ENCODE results near the gene INSC. TPM values are rescaled to one million over a fixed set of nuclear protein-coding genes. Genes with fewer than 3 reads are reported as not detected.

The INSC gene
- total RNA-seq, 6 experiments from 2014 or later: 0.15 to 0.44 (median 0.43) TPM; not detected in 3

GRCh38 chr11:15266999-15267398 lies 152.3 kb downstream of the INSC start:
- TF ChIP-seq CTCF (IDR thresholded peaks at IDR 0.05): no peak
- TF ChIP-seq POLR2A (IDR thresholded peaks at IDR 0.05): no peak
- ATAC-seq (no peak), DNase-seq (no peak)
- WGBS (ENCODE audit: insufficient coverage, low coverage, low lambda C conversion rate, missing lambda C conversion rate): 77% methylated on average over 1 of the region's 1 CpG
- intact Hi-C loops (cut with DNase I): no loop called here
- Histone ChIP-seq H3K9me3 (no peaks in the 10 kb centered on the region), H3K27me3 (no peaks in the 10 kb centered on the region), H3K4me3 (no peak overlapping the region), H3K27ac (no peak overlapping the region), H3K36me3 (no peaks in the 10 kb centered on the region), H3K4me1 (no peaks in the 10 kb centered on the region)

GRCh38 chr11:15268598-15268997 lies 153.9 kb downstream of the INSC start:
- Histone ChIP-seq H3K36me3 (no peaks in the 10 kb centered on the region), H3K27me3 (no peaks in the 10 kb centered on the region), H3K27ac (no peak overlapping the region), H3K9me3 (no peaks in the 10 kb centered on the region), H3K4me1 (no peaks in the 10 kb centered on the region), H3K4me3 (no peak overlapping the region)
- ATAC-seq (no peak), DNase-seq (no peak)
- TF ChIP-seq CTCF (IDR thresholded peaks at IDR 0.05): no peak
- TF ChIP-seq POLR2A (IDR thresholded peaks at IDR 0.05): no peak
- intact Hi-C loops (cut with DNase I): no loop called here

- H3K4me1 ChIP-seq: no peaks in the 10 kb centered on the region
- WGBS (ENCODE audit: insufficient coverage, low coverage, low lambda C conversion rate, missing lambda C conversion rate): 45% methylated on average over 2 of the region's 2 CpGs
Measured at GRCh38 chr11:15275141-15275540, 160.4 kb downstream of the INSC start.

GRCh38 chr11:15276621-15277020 lies 161.9 kb downstream of the INSC start:
- ATAC-seq (no peak), DNase-seq (no peak)
- H3K27me3 ChIP-seq: no peaks in the 10 kb centered on the region
- no peaks in the 10 kb centered on the region for H3K36me3 ChIP-seq
- H3K4me1 ChIP-seq: no peaks in the 10 kb centered on the region
- H3K27ac ChIP-seq: no peak overlapping the region
- H3K4me3 ChIP-seq: no peak overlapping the region
- 28% methylated on average over 3 of the region's 3 CpGs for WGBS (ENCODE audit: insufficient coverage, low coverage, low lambda C conversion rate, missing lambda C conversion rate)
- H3K9me3 ChIP-seq: no peaks in the 10 kb centered on the region
- intact Hi-C loops (cut with DNase I): no loop called here
- TF ChIP-seq CTCF (IDR thresholded peaks at IDR 0.05): peak in 3 of 4 donors; percentile 15 to 24 (median 22)
- no peak for TF ChIP-seq POLR2A (IDR thresholded peaks at IDR 0.05)

More at GRCh38 chr11:15275141-15275540, 160.4 kb downstream of the INSC start:
- DNase-seq: no peak
- no peaks in the 10 kb centered on the region for H3K27me3 ChIP-seq
- no peak for ATAC-seq
- no peaks in the 10 kb centered on the region for H3K36me3 ChIP-seq
- intact Hi-C loops (cut with DNase I): no loop called here
- H3K27ac ChIP-seq: no peak overlapping the region
- TF ChIP-seq POLR2A (IDR thresholded peaks at IDR 0.05): no peak
- TF ChIP-seq CTCF (IDR thresholded peaks at IDR 0.05): no peak
- no peak overlapping the region for H3K4me3 ChIP-seq
- no peaks in the 10 kb centered on the region for H3K9me3 ChIP-seq

GRCh38 chr11:15278128-15278527 lies 163.4 kb downstream of the INSC start:
- Histone ChIP-seq H3K36me3 (no peaks in the 10 kb centered on the region), H3K4me3 (no peak overlapping the region), H3K9me3 (no peaks in the 10 kb centered on the region), H3K27ac (no peak overlapping the region), H3K4me1 (no peaks in the 10 kb centered on the region), H3K27me3 (no peaks in the 10 kb centered on the region)
- DNase-seq (no peak), ATAC-seq (no peak)
- no peak for TF ChIP-seq CTCF (IDR thresholded peaks at IDR 0.05)
- WGBS (ENCODE audit: insufficient coverage, low coverage, low lambda C conversion rate, missing lambda C conversion rate): 56% methylated on average over 5 of the region's 5 CpGs
- intact Hi-C loops (cut with DNase I): no loop called here
